Activated CD4-positive, alpha-beta memory T cell treated with anti-CD3 and anti-CD28 coated beads, Interleukin-2, amount 10 ng/mL, durations not matched to agents 7 days and 5 days (primary cell): ENCODE measurements around the gene LKAAEAR1. TPM values are rescaled to one million over a fixed set of nuclear protein-coding genes. Genes with fewer than 3 reads are reported as not detected.

ENCODE experiments used
- CTCF ChIA-PET: fragments of 350-600 bp; sonication (Branson Sonifier 250); formaldehyde crosslinking; loops from one replicate; lab custom pipeline; 2021; ENCODE audit warnings: antibody characterized with exemption, inconsistent platforms; lab: Charles Lee
- POLR2A ChIA-PET: fragments of 350-600 bp; sonication (Branson Sonifier 250); formaldehyde crosslinking; loops from one replicate; lab custom pipeline; 2021; ENCODE audit warnings: antibody characterized with exemption; lab: Charles Lee
- DNase-seq: peaks from one replicate; pipeline ENCODE4 v3.0.0-alpha.2; 2020
- H3K27ac Mint-ChIP-seq: one replicate; pipeline ENCODE4 v1.8.0; 2021; ENCODE audit warnings: mild to moderate bottlenecking, mixed read lengths
- H3K27me3 Mint-ChIP-seq: one replicate; pipeline ENCODE4 v1.8.0; 2021; ENCODE audit warnings: mixed read lengths
- H3K36me3 Mint-ChIP-seq: one replicate; pipeline ENCODE4 v1.8.0; 2021; ENCODE audit warnings: low read depth, mixed read lengths
- H3K4me1 Mint-ChIP-seq: one replicate; pipeline ENCODE4 v1.8.0; 2021; ENCODE audit warnings: mixed read lengths
- H3K4me3 Mint-ChIP-seq: one replicate; pipeline ENCODE4 v1.8.0; 2021; ENCODE audit warnings: mild to moderate bottlenecking, mixed read lengths
- H3K9me3 Mint-ChIP-seq: one replicate; pipeline ENCODE4 v1.8.0; 2021; ENCODE audit warnings: mixed read lengths
- total RNA-seq, 2 experiments: library from RNA; stranded (reverse); gene quantifications; one replicate each; pipeline ENCODE4 v1.2.3, GENCODE V29; 2021

Gene LKAAEAR1
- total RNA-seq, 2 experiments from 2014 or later, result 0.38 TPM; not detected in 1

DNA sequence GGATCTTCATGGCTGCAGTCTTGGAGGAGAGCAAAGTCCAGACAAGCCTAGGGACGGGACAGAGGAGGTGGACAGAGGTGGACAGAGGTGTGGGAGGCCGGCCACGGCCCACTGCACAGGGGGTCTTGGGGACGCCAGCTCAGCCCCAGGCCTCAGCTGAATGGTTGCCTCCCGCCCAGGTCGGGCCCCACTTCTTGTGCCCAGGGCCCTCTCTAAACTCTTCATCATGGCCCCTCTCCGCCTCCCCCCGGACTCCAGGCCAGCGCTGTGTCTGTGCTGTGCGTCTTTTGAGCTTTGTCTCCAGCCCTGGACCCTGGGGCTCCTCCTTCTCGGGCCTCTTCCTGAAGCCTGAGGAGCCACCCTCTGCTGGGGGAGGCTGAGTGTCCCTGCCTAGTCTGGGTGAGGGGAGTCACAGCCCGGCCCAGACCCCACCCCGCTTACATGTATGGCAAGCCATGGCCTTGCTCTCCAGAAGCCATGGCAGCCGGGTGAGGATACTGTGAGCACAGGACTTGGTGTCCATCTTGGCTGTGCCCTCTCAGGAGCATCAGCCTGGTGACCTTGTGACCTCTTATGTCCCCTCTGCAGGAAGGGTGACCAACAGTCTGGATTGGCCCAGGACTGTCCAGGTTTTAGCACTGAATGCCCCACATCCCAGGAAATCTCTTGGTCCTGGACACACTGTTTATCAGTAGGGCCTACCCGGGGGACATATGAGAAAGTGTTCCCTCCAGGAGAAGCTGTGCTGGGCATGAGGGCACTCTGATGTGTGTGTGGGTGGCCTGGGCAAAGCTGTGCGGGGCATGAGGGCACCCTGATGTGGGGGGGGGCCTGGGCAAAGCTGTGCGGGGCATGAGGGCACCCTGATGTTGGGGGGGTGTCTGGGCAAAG, 32.6 kb upstream of the LKAAEAR1 start:
- Mint-ChIP-seq H3K27ac (no peak overlapping the region), H3K4me1 (peaks cover 10% of the 10 kb centered on the region), H3K36me3 (no peaks in the 10 kb centered on the region), H3K9me3 (no peaks in the 10 kb centered on the region), H3K27me3 (peaks cover 9% of the 10 kb centered on the region), H3K4me3 (no peak overlapping the region)
- ChIA-PET CTCF (interaction anchor here (1.4 to 2.3 kb wide), 2 partner anchors 33 to 579 kb away, joined by 3 to 7 read pairs; no protein-coding TSS in a partner anchor), POLR2A (no interaction called here)
- DNase-seq, result no peak

DNA sequence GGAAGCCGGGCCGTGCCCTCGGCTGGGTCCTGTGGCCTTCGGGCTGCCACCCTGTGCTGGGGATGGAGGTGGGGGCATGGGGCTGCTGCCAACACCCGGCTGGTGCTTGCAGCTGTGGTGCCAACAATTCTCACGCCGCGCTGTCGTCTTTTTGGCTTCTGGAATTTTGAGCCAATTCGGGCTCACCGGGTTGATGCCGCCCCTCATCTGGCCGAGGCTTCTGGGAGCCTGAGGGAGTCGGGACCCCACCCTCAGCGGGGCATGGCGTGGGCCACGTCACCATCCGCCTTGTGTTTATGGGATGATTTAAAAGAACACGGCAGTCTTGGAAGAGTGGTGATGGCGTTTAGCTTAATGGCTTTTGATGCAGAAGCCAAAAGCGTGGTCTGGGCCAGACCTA, 31.8 kb upstream of the LKAAEAR1 start:
- no peak overlapping the region for H3K27ac Mint-ChIP-seq
- POLR2A ChIA-PET, result no interaction called here
- no peaks in the 10 kb centered on the region for H3K9me3 Mint-ChIP-seq
- no peak overlapping the region for H3K4me3 Mint-ChIP-seq
- no peak for DNase-seq
- CTCF ChIA-PET, result interaction anchor here (1.4 to 2.3 kb wide), 2 partner anchors 32 to 578 kb away, joined by 3 to 7 read pairs; no protein-coding TSS in a partner anchor
- H3K4me1 Mint-ChIP-seq, result peaks cover 10% of the 10 kb centered on the region
- peaks cover 2% of the 10 kb centered on the region for H3K27me3 Mint-ChIP-seq
- no peaks in the 10 kb centered on the region for H3K36me3 Mint-ChIP-seq

DNA sequence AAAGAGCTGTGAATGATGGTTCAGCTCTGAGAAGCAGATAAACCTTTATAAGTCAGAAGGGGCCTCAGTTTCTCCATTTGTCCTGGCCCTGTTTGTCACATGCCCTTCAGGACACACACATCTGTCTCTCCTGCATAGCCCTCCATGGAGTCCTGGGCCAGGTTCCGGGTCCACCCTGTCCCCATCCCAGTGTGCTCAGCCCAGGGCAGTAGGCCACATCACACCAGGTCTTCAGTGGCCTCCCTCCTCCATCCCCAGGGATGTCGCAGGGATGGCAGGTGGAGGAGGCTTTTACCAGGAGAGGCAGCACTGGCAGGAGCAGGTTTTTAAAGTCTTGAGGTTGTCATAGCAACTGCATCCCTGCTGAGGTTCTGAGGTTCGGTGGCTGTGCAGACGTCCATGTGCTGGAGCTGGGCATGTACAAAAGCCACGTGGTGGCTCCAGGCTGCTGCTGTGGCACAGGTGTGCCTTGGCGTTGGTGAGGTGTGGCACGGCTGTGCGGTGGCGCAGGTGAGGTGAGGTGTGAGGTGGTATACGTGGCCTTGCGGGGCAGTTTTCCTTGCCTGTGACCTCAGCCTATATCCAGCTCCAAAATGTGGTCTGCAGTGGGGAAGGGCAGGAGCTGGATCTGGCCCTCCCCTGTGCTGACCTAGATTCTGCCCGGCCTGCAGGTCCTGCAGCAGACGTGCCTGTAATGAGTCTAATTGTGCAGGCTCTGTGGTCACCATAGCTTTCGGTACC, 31.1 kb upstream of the LKAAEAR1 start:
- H3K27ac Mint-ChIP-seq, result no peak overlapping the region
- no peaks in the 10 kb centered on the region for H3K36me3 Mint-ChIP-seq
- ChIA-PET POLR2A (no interaction called here), CTCF (interaction anchor here (1.4 to 2.3 kb wide), 2 partner anchors 32 to 578 kb away, joined by 3 to 7 read pairs; no protein-coding TSS in a partner anchor)
- H3K4me1 Mint-ChIP-seq, result peaks cover 7% of the 10 kb centered on the region
- H3K9me3 Mint-ChIP-seq, result no peaks in the 10 kb centered on the region
- no peaks in the 10 kb centered on the region for H3K27me3 Mint-ChIP-seq
- no peak overlapping the region for H3K4me3 Mint-ChIP-seq
- DNase-seq, result no peak

DNA sequence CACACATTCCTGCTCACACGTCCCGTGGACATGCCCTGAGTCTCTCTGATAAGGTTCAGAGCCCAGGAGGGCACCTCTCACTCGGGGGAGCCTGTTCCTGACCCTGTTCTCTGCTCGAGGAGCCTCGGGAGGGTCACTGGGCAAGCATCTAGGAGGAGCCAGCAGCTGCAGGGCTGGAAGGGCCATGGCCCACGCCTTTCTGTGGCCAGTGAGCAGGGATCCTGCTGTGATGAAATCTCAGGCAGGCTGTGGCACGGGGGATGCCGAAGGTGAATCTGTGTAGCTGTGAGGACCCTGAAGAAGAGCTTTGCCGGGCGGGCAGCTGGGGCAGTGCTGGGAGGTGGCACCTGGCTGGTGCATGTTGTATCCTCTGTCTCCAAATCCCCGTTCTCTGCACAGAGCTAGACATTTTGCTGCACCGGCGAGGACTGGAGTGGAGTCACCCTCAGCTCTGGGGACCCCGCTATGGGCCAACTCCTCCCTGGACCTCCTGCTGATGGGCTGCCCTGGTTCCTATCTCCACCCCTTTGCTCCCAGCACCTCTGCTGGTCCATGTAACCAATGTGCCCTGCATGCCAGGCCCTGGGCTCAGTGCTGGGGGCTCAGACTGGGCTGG, 30.3 kb upstream of the LKAAEAR1 start:
- no peaks in the 10 kb centered on the region for H3K27me3 Mint-ChIP-seq
- no peak overlapping the region for H3K4me3 Mint-ChIP-seq
- no peaks in the 10 kb centered on the region for H3K4me1 Mint-ChIP-seq
- no peak for DNase-seq
- H3K9me3 Mint-ChIP-seq, result no peaks in the 10 kb centered on the region
- H3K27ac Mint-ChIP-seq, result no peak overlapping the region
- H3K36me3 Mint-ChIP-seq, result no peaks in the 10 kb centered on the region
- ChIA-PET CTCF (no interaction called here), POLR2A (no interaction called here)

DNA sequence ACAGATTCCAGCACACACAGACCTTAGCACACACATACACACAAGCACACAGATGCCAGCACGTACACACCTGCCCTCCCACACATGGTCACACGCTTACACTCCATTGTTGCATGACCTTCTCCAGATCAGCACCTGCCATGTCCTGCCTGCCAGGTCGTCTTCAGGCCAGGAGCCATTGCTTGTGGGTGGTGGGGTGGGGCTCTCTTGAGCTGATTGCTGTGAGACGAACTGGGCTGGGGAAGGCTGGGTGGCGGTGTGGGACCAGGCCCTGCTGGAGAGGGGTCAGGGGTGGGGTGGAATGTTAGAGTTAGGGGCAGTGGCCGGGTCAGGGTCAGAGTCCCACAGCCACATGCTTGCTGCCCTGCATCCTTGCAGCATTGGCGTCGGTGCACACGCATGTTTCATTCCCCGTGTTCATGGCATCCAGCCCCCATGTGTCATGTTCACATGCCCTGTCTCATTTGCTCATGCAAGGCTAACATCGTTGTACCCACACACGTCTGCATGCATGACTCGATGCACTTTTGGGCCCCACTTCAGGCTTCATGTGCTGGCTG, 29.7 kb upstream of the LKAAEAR1 start:
- H3K4me1 Mint-ChIP-seq, result no peaks in the 10 kb centered on the region
- H3K27me3 Mint-ChIP-seq, result no peaks in the 10 kb centered on the region
- POLR2A ChIA-PET, result no interaction called here
- no peaks in the 10 kb centered on the region for H3K36me3 Mint-ChIP-seq
- no peak overlapping the region for H3K4me3 Mint-ChIP-seq
- no peak for DNase-seq
- H3K9me3 Mint-ChIP-seq, result no peaks in the 10 kb centered on the region
- CTCF ChIA-PET, result no interaction called here
- no peak overlapping the region for H3K27ac Mint-ChIP-seq

DNA sequence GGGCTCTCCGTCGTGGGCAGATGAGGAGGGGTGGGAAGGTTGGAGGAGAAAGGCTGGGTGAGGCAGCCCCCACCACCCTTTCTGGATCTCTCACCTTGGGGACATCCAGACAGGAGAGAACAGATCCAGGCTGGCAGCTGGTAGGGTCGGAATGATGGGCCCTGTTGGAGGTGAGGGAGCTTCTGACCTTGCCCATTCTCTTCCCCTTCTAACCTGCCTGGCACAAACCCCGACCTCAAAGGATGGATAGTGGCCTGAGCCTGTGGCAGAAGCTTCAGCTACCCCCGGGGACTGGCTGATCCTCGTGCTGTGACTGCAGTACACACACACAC, 29.2 kb upstream of the LKAAEAR1 start:
- ChIA-PET CTCF (no interaction called here), POLR2A (no interaction called here)
- DNase-seq, result no peak
- Mint-ChIP-seq H3K4me1 (no peaks in the 10 kb centered on the region), H3K27me3 (no peaks in the 10 kb centered on the region), H3K36me3 (no peaks in the 10 kb centered on the region), H3K4me3 (no peak overlapping the region), H3K9me3 (no peaks in the 10 kb centered on the region), H3K27ac (no peak overlapping the region)

DNA sequence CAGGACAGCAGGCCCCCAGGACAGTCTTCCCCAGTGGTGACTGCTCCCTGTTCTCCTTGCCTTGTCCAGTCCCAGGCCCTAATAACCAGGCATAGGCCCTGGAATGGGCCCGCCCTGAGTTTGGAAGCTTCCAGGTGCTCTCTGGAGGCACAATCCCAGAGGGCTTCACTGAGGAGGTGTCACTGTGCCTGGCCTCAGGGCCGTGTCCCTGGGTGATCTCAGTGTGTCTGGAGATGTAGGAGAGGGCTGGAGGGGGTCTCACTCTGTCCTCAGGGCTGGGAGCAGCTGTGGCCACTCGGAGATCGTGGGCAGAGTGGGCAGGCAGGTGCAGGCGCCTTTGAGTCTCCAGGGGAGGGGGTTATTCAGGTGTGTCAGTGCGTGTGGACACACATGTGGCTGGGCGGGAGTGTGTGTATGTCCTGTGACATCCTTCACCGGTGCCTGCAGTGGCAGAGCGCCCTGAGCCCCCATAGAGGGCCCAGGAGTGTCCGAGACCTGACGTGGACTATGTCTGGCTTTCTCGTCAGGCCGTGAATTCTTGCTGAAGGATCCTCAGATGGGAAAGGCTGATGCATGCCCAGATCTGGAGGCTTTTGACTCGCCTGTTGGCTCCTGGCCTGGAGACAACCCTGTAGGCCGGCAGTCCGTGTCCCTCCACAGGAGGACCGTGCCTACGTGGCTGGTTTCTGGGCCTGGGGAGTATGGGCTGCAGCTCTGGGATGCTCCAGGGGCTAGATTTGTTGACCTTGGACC, 28.7 kb upstream of the LKAAEAR1 start:
- Mint-ChIP-seq H3K27ac (no peak overlapping the region), H3K27me3 (no peaks in the 10 kb centered on the region), H3K9me3 (no peaks in the 10 kb centered on the region), H3K4me3 (no peak overlapping the region), H3K4me1 (no peaks in the 10 kb centered on the region), H3K36me3 (no peaks in the 10 kb centered on the region)
- no peak for DNase-seq
- POLR2A ChIA-PET, result no interaction called here
- CTCF ChIA-PET, result no interaction called here

DNA sequence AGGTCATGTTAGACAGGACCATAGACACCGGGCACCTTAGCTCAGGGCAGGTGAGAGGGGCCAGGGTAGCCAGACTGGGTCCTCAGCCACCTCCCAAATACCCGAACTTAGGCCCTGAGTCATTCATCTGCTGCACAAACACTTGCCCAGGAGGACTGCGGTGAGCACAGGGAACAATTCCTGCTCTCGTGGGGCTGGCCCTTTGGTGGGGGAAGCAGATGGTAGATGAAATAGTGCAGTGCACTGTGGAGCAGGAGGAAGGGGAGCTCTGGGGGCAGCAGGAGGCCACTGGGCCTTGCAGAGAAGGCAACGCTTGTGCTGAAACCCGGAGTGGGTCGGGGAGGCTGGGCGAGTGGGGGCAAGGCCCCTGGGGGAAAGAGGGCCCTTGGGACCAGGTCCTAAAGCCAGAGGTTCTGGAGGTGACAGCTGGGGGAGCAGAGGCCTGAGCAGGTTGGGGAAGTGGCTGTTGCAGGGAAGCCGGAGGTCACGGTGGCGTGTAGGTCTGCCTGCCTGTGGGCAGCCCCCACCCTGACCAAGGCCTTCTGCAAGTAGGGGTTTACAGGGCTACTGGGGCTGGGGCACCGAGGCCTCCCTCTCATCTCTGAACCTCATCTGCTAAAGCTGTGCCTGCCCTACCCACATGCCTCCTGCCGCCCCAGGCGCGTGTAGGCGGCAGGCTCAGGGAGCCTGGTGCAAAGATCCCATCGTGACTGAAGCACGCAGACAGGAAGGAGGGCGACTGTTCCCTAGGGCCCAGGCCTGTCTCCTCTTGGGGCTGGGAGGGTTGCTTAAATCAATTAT, 27.8 kb upstream of the LKAAEAR1 start:
- Mint-ChIP-seq H3K4me1 (no peaks in the 10 kb centered on the region), H3K36me3 (no peaks in the 10 kb centered on the region), H3K9me3 (no peaks in the 10 kb centered on the region), H3K27me3 (no peaks in the 10 kb centered on the region), H3K27ac (no peak overlapping the region), H3K4me3 (no peak overlapping the region)
- ChIA-PET POLR2A (no interaction called here), CTCF (no interaction called here)
- DNase-seq, result no peak

DNA sequence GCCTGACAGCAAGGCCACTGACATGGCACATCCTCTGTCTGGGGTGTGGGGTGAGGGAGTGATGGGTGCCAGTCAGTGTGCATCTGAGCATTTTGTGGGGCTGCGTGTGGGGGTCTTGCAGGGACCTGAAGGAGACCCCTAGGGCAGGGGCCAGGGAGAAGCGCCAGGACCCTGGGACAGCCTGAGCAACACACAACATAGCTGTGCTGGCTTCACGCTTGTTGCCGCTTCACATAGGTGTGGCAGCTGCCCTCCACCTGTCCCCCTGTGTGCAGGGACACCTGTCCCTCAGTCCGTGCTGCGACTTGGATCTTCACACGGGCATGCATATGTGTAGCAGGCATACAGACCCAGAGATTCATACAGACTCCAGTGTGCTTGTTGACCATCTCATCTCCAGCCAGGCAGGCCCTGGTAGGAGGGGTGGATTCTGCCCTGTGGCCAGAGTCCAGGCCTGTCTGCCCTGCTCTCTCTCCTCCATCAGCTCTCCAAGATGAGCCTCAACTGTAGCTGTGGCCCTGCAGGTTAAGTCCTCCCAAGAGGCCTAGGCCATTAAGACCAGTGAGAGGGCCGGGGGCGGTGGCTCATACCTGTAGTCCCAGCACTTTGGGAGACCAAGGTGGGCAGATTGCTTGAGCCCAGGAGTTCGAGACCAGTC, 26.3 kb upstream of the LKAAEAR1 start:
- no peak for DNase-seq
- no peak overlapping the region for H3K4me3 Mint-ChIP-seq
- H3K4me1 Mint-ChIP-seq, result no peaks in the 10 kb centered on the region
- H3K9me3 Mint-ChIP-seq, result no peaks in the 10 kb centered on the region
- H3K36me3 Mint-ChIP-seq, result no peaks in the 10 kb centered on the region
- POLR2A ChIA-PET, result no interaction called here
- H3K27me3 Mint-ChIP-seq, result no peaks in the 10 kb centered on the region
- no peak overlapping the region for H3K27ac Mint-ChIP-seq
- CTCF ChIA-PET, result no interaction called here

DNA sequence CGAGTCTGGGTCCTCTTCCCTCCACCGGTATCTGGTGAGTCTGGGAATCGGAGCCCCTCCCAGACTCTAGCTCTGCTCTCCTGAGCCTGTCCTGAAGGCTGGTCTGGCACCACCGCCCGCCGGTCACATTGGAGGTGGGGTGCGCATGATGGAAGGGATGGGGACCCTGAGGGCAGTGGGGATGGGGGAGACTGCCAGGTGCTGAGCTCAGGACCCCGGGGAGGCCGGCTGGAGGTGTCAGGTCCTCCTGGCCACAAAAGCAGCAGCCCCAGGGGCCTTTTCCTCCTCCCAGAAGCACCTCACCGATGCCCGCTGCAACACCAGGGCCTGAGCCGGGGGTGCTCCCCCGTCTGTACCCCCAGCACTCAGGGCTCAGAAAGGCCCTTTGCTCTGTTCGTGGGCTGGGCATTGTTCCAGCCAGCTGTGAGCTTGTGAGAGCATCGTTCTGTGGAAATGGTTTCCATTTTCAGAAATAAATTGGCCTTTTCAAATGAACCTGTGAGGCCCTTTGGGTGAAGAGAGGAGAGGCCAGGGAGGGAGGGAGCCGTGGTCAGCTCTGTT, 25.7 kb upstream of the LKAAEAR1 start:
- no peak overlapping the region for H3K27ac Mint-ChIP-seq
- H3K36me3 Mint-ChIP-seq, result no peaks in the 10 kb centered on the region
- no peak for DNase-seq
- H3K4me1 Mint-ChIP-seq, result no peaks in the 10 kb centered on the region
- H3K27me3 Mint-ChIP-seq, result no peaks in the 10 kb centered on the region
- ChIA-PET POLR2A (interaction anchor here (0.9 kb wide), 1 partner anchor 11 kb away, joined by 3 read pairs; no protein-coding TSS in a partner anchor), CTCF (no interaction called here)
- H3K9me3 Mint-ChIP-seq, result no peaks in the 10 kb centered on the region
- no peak overlapping the region for H3K4me3 Mint-ChIP-seq
